Body of pancreas (tissue), 4 donors: Measurements from ENCODE around the gene STYK1. TPM values are rescaled to one million over a fixed set of nuclear protein-coding genes. Genes with fewer than 3 reads are reported as not detected.

Experiments used
- ATAC-seq: fragments of 150-250 bp; one replicate; pipeline ENCODE4 v1.9.1; 2016
- DNase-seq, 4 donors: peaks; one replicate each; pipeline ENCODE4 v3.0.0-alpha.2; 2019
- H3K27ac ChIP-seq, 4 donors: fragments of 200-600 bp; sonication (generic); 1 replicate in 3 of 4; 2 replicates in 1 of 4; pipeline versions ENCODE4 v1.5.1 to v1.6.1; 2016 to 2019; ENCODE audit warnings: mild to moderate bottlenecking in 1 of 4, mixed read lengths in 1 of 4, moderate library complexity in 1 of 4
- H3K27me3 ChIP-seq, 2 donors: fragments of 200-600 bp; sonication (generic); one replicate each; pipeline ENCODE4 v1.6.0; 2016; ENCODE audit warnings: mild to moderate bottlenecking in 1 of 2
- H3K36me3 ChIP-seq, 2 donors: fragments of 200-600 bp; sonication (generic); replicated peaks in 1 of 2; 2 replicates each; pipeline ENCODE4 v1.5.1; 2016; ENCODE audit warnings: low read depth in 2 of 2; ENCODE audit not compliant: insufficient read depth in 1 of 2
- H3K4me1 ChIP-seq: fragments of 200-600 bp; sonication (generic); one replicate; pipeline ENCODE4 v1.6.0; 2016
- H3K4me3 ChIP-seq, 2 donors: fragments of 200-600 bp; sonication (generic); 1 replicate in 1 of 2; 2 replicates in 1 of 2; pipeline ENCODE4 v1.5.1; 2016 to 2019
- H3K9me3 ChIP-seq, 3 donors: fragments of 200-600 bp; sonication (generic); 1 replicate in 2 of 3; 2 replicates in 1 of 3; pipeline ENCODE4 v1.5.1; 2016
- POLR2A ChIP-seq, 3 donors: fragments of 450-650 bp; IDR thresholded peaks; one replicate each; pipeline ENCODE4 v1.6.1; 2016; ENCODE audit warnings: antibody characterized with exemption in 3 of 3, mild to moderate bottlenecking in 2 of 3
- WGBS, 2 donors: methylation state at CpG; one replicate each; pipeline ENCODE4 v1.1.5; 2017; 5-methylcytosine and 5-hydroxymethylcytosine counted together
- intact Hi-C: fragments of 100-400 bp; cut with DNase I; formaldehyde crosslinking; loops from one replicate; pipeline ENCODE4 v1.15.1; 2023
- total RNA-seq, 2 donors: library from RNA; depleted of rRNA; stranded (reverse); fragments of >200 nt; gene quantifications; one replicate each; pipeline ENCODE4 v1.1.0, GENCODE V29; 2016
- TF ChIP-seq, protein P1 (sequence below), 7 experiments: fragments of 450-650 bp in 4 of 7; fragments of 200-600 bp in 3 of 7; sonication (generic) in 3 of 7; IDR thresholded peaks; one replicate each; pipeline ENCODE4 v1.5.1; 2016 to 2019; ENCODE audit warnings: antibody characterized with exemption in 7 of 7

The STYK1 gene
- total RNA-seq, 2 donors from 2014 or later = 0.26 TPM; not detected in 1

DNA sequence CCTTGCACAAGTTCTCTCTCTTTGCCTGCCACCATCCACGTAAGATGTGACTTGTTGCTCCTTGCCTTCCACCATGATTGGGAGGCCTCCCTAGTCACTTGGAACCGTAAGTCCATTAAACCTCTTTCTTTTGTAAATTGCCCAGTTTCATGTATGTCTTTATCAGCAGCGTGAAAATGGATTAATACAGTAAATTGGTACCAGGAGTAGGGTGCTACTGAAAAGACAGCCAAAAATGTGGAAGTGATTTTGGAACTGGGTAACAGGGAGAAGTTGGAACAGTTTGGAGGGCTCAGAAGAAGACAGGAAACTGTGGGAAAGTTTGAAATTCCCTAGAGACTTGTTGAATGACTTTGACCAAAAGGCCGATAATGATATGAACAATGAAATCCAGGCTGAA, 27.9 kb downstream of the STYK1 start:
- H3K4me1 ChIP-seq = no peaks in the 10 kb centered on the region
- H3K4me3 ChIP-seq = no peak overlapping the region
- H3K9me3 ChIP-seq = no peaks in the 10 kb centered on the region
- intact Hi-C loops = no loop called here
- no peak overlapping the region for H3K27ac ChIP-seq
- DNase-seq (no peak), ATAC-seq (no peak)
- no peaks in the 10 kb centered on the region for H3K36me3 ChIP-seq
- 36 to 46% methylated on average over 4 of the region's 4 CpGs for WGBS, 2 donors
- TF ChIP-seq, protein P1, sequence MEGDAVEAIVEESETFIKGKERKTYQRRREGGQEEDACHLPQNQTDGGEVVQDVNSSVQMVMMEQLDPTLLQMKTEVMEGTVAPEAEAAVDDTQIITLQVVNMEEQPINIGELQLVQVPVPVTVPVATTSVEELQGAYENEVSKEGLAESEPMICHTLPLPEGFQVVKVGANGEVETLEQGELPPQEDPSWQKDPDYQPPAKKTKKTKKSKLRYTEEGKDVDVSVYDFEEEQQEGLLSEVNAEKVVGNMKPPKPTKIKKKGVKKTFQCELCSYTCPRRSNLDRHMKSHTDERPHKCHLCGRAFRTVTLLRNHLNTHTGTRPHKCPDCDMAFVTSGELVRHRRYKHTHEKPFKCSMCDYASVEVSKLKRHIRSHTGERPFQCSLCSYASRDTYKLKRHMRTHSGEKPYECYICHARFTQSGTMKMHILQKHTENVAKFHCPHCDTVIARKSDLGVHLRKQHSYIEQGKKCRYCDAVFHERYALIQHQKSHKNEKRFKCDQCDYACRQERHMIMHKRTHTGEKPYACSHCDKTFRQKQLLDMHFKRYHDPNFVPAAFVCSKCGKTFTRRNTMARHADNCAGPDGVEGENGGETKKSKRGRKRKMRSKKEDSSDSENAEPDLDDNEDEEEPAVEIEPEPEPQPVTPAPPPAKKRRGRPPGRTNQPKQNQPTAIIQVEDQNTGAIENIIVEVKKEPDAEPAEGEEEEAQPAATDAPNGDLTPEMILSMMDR (IDR thresholded peaks at IDR 0.05) = no peak
- no peak for TF ChIP-seq POLR2A (IDR thresholded peaks at IDR 0.05)
- no peaks in the 10 kb centered on the region for H3K27me3 ChIP-seq

- 53 to 60% methylated on average over 6 of the region's 6 CpGs for WGBS, 2 donors
- Histone ChIP-seq H3K9me3 (no peaks in the 10 kb centered on the region), H3K27me3 (no peaks in the 10 kb centered on the region), H3K4me3 (no peak overlapping the region), H3K27ac (no peak overlapping the region), H3K4me1 (no peaks in the 10 kb centered on the region), H3K36me3 (no peaks in the 10 kb centered on the region)
- DNase-seq (no peak), ATAC-seq (no peak)
- TF ChIP-seq, protein P1 (IDR thresholded peaks at IDR 0.05) = no peak
- no peak for TF ChIP-seq POLR2A (IDR thresholded peaks at IDR 0.05)
- intact Hi-C loops = no loop called here
Observed at GRCh38 chr12:10641735-10642500, 31.9 kb downstream of the STYK1 start.

DNA sequence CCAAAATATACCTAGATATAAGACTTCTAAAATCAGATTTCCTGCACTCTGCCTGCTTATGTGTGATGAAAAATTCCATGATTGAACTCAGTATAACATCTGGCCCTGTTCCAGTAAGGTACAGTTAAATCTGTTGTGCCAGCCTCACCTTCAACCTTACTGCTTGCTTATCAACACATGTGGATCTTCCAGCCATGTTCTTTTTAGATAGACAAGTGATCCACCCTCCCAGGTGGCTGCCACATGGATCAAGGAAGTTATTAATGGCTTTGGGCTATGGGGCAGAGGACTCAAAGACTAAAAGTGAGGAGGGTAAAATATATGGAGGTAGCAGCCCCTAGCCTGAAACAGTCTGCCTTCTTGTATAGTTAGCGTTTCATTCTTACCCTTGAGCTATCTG, 35.1 kb downstream of the STYK1 start:
- DNase-seq = no peak
- Histone ChIP-seq H3K4me1 (no peaks in the 10 kb centered on the region), H3K36me3 (no peaks in the 10 kb centered on the region), H3K27me3 (no peaks in the 10 kb centered on the region), H3K27ac (no peak overlapping the region), H3K9me3 (no peaks in the 10 kb centered on the region), H3K4me3 (no peak overlapping the region)
- no peak for ATAC-seq
- WGBS, 2 donors = 88 to 100% methylated on average over 1 of the region's 1 CpG
- intact Hi-C loops = no loop called here
- TF ChIP-seq, protein P1 (IDR thresholded peaks at IDR 0.05) = no peak
- TF ChIP-seq POLR2A (IDR thresholded peaks at IDR 0.05) = no peak

DNA sequence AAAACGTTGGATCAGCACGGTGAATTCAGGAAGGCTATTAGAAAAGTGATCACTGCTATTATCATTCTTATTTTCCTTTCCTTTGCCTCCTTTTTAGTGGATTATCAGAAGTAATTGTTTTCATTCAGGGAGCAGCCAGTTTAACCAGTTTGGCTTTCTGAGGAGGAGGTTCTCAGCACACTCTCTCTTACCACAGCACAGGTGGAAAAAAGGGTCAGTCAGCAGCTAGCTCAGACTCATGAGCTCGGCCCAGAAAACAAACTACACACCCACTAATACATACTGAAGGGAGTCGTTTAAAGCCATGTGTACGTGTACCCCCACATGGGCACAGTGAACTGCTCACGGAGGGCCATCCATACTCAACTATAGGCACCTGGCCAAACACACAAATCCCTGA, 37.2 kb downstream of the STYK1 start:
- intact Hi-C loops = no loop called here
- no peak for TF ChIP-seq POLR2A (IDR thresholded peaks at IDR 0.05)
- TF ChIP-seq, protein P1 (IDR thresholded peaks at IDR 0.05) = no peak
- no peak overlapping the region for H3K4me3 ChIP-seq
- no peaks in the 10 kb centered on the region for H3K27me3 ChIP-seq
- ATAC-seq (no peak), DNase-seq (no peak)
- no peak overlapping the region for H3K27ac ChIP-seq
- no peaks in the 10 kb centered on the region for H3K9me3 ChIP-seq
- WGBS, 2 donors = 40 to 42% methylated on average over 6 of the region's 6 CpGs
- H3K36me3 ChIP-seq = no peaks in the 10 kb centered on the region
- H3K4me1 ChIP-seq = no peaks in the 10 kb centered on the region

- ATAC-seq = no peak
- Histone ChIP-seq H3K27ac (no peak overlapping the region), H3K4me1 (no peaks in the 10 kb centered on the region), H3K36me3 (no peaks in the 10 kb centered on the region), H3K27me3 (no peaks in the 10 kb centered on the region), H3K9me3 (no peaks in the 10 kb centered on the region), H3K4me3 (no peak overlapping the region)
- TF ChIP-seq, protein P1 (IDR thresholded peaks at IDR 0.05) = no peak
- no peak for TF ChIP-seq POLR2A (IDR thresholded peaks at IDR 0.05)
- WGBS, 2 donors = 25 to 36% methylated on average over 3 of the region's 3 CpGs
- no peak for DNase-seq
- intact Hi-C loops = no loop called here
Observed at GRCh38 chr12:10636124-10636523, 37.7 kb downstream of the STYK1 start.
